Type B pancreatic cell (in vitro differentiated cells): ENCODE measurements around the gene ANKRD17. TPM values are rescaled to one million over a fixed set of nuclear protein-coding genes. Genes with fewer than 3 reads are reported as not detected.
"Not testable (repeated sequence)": the region's sequence is repeated elsewhere in the genome, so short reads cannot be mapped to it uniquely, and the experiment has no call there.

Experiments used
- DNase-seq: peaks from one replicate; pipeline ENCODE4 v3.0.0; 2021; ENCODE audit warnings: mixed read lengths; ENCODE audit not compliant: unreplicated experiment; ENCODE audit errors: extremely low spot score
- H3K27ac Mint-ChIP-seq: 2 replicates; pipeline ENCODE4 v1.8.0; 2021; ENCODE audit warnings: mild to moderate bottlenecking, mixed read lengths
- H3K27me3 Mint-ChIP-seq: 2 replicates; pipeline ENCODE4 v1.8.0; 2021; ENCODE audit warnings: mixed read lengths
- H3K36me3 Mint-ChIP-seq: 2 replicates; pipeline ENCODE4 v1.8.0; 2021; ENCODE audit warnings: mixed read lengths
- H3K4me1 Mint-ChIP-seq: one replicate; pipeline ENCODE4 v1.8.0; 2021; ENCODE audit warnings: mixed read lengths; ENCODE audit not compliant: unreplicated experiment
- H3K4me3 Mint-ChIP-seq: 2 replicates; pipeline ENCODE4 v1.8.0; 2021; ENCODE audit warnings: mild to moderate bottlenecking, mixed read lengths
- H3K9me3 Mint-ChIP-seq: 2 replicates; pipeline ENCODE4 v1.8.0; 2021; ENCODE audit warnings: mixed read lengths
- long read RNA-seq: library from polyadenylated mRNA; unstranded; transcript quantifications from one replicate; pipeline ENCODE4 v2.0.0, GENCODE V29; 2020
- total RNA-seq: library from RNA; stranded (reverse); gene quantifications from 2 replicates; pipeline ENCODE4 v1.2.1, GENCODE V29; 2021; ENCODE audit warnings: low replicate concordance
- TF ChIP-seq, protein P1 (sequence below): fragments of 200-600 bp; sonication (generic); conservative IDR thresholded peaks from 2 replicates; pipeline ENCODE4 v1.5.0; 2021; ENCODE audit warnings: antibody characterized with exemption, mild to moderate bottlenecking

The ANKRD17 gene, protein sequence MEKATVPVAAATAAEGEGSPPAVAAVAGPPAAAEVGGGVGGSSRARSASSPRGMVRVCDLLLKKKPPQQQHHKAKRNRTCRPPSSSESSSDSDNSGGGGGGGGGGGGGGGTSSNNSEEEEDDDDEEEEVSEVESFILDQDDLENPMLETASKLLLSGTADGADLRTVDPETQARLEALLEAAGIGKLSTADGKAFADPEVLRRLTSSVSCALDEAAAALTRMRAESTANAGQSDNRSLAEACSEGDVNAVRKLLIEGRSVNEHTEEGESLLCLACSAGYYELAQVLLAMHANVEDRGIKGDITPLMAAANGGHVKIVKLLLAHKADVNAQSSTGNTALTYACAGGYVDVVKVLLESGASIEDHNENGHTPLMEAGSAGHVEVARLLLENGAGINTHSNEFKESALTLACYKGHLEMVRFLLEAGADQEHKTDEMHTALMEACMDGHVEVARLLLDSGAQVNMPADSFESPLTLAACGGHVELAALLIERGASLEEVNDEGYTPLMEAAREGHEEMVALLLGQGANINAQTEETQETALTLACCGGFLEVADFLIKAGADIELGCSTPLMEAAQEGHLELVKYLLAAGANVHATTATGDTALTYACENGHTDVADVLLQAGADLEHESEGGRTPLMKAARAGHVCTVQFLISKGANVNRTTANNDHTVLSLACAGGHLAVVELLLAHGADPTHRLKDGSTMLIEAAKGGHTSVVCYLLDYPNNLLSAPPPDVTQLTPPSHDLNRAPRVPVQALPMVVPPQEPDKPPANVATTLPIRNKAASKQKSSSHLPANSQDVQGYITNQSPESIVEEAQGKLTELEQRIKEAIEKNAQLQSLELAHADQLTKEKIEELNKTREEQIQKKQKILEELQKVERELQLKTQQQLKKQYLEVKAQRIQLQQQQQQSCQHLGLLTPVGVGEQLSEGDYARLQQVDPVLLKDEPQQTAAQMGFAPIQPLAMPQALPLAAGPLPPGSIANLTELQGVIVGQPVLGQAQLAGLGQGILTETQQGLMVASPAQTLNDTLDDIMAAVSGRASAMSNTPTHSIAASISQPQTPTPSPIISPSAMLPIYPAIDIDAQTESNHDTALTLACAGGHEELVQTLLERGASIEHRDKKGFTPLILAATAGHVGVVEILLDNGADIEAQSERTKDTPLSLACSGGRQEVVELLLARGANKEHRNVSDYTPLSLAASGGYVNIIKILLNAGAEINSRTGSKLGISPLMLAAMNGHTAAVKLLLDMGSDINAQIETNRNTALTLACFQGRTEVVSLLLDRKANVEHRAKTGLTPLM (N-terminal part only)
- total RNA-seq = 76.5 and 77.7 TPM in 2 replicates
- long read RNA-seq, partial matches to known transcripts = 161 of 185 reads
- long read RNA-seq, other reads (novel, unspliced or antisense) = 24 of 185 reads

DNA sequence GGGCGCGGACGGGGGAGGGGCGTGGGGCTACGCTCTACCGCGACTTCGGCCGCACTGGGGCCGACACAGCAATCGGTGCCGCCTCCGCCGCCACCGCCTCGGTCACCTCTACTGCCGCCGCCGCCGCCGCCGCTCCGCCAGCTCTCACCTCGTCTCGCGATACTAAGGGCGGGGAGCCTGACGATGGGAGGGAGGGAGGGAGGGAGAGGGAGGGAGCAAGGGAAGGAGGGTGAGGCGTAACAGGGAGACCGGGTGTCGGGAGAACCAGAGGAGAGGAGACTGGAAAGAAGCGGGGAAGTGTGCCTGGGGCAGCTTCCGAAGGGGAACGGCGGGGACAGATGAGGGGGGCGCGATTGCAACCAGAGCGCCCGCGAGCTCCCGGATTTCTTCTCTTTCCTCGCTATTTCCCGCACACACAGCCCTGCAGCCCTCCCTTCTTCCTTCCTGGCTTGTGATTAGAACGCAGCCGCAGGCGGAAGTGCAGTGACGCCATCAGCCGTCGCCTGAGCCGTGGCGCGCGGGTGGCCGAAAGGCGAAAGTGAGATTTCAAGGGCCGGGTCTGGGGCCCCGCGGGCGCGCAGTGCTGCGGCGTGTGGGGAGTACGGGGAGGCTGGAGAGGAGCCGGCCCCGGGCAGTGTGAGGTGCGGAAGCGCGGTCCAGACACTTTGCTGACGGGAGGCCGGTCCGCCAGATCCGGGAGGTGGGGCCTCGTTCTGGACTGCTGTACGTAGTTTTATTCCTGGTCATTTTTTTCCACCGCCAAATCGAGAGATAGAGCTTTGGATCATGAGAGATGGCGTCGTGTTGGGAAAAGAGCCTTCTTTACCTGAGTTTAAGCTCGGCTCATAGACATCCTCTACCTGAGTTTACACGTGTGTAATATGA, at the start of gene ANKRD17:
TSS of gene ANKRD17 (minus strand) at position 113 of the 885 bp plus-strand sequence. CDS start 130 bp downstream, outside the sequence.
- TF ChIP-seq, protein P1, sequence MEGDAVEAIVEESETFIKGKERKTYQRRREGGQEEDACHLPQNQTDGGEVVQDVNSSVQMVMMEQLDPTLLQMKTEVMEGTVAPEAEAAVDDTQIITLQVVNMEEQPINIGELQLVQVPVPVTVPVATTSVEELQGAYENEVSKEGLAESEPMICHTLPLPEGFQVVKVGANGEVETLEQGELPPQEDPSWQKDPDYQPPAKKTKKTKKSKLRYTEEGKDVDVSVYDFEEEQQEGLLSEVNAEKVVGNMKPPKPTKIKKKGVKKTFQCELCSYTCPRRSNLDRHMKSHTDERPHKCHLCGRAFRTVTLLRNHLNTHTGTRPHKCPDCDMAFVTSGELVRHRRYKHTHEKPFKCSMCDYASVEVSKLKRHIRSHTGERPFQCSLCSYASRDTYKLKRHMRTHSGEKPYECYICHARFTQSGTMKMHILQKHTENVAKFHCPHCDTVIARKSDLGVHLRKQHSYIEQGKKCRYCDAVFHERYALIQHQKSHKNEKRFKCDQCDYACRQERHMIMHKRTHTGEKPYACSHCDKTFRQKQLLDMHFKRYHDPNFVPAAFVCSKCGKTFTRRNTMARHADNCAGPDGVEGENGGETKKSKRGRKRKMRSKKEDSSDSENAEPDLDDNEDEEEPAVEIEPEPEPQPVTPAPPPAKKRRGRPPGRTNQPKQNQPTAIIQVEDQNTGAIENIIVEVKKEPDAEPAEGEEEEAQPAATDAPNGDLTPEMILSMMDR = peak; percentile 37
- Mint-ChIP-seq H3K36me3 (peaks cover 10% of the 10 kb centered on the region), H3K9me3 (no peaks in the 10 kb centered on the region), H3K27ac (peak within 1 kb of the TSS; percentile 95), H3K4me3 (peak within 1 kb of the TSS; percentile 98), H3K4me1 (peaks cover 24% of the 10 kb centered on the region), H3K27me3 (no peaks in the 10 kb centered on the region)
- DNase-seq = peak; percentile 96

GRCh38 chr4:73308286-73308685, 49.7 kb upstream of the ANKRD17 start:
- no peak for DNase-seq
- Mint-ChIP-seq H3K36me3 (peaks cover 4% of the 10 kb centered on the region), H3K9me3 (peaks cover 4% of the 10 kb centered on the region), H3K27me3 (no peaks in the 10 kb centered on the region), H3K4me1 (peaks cover 5% of the 10 kb centered on the region), H3K27ac (no peak overlapping the region), H3K4me3 (no peak overlapping the region)
- TF ChIP-seq, protein P1 = peak; percentile 29

- Mint-ChIP-seq H3K27me3 (no peaks in the 10 kb centered on the region), H3K36me3 (peaks cover 4% of the 10 kb centered on the region), H3K9me3 (peaks cover 4% of the 10 kb centered on the region), H3K4me1 (peaks cover 5% of the 10 kb centered on the region), H3K4me3 (peak overlapping the region; percentile 32), H3K27ac (peak overlapping the region; percentile 7)
- DNase-seq = no peak
- TF ChIP-seq, protein P1 = no peak
These were observed 45.1 kb upstream of the ANKRD17 start for GRCh38 chr4:73303711-73304110.

DNA sequence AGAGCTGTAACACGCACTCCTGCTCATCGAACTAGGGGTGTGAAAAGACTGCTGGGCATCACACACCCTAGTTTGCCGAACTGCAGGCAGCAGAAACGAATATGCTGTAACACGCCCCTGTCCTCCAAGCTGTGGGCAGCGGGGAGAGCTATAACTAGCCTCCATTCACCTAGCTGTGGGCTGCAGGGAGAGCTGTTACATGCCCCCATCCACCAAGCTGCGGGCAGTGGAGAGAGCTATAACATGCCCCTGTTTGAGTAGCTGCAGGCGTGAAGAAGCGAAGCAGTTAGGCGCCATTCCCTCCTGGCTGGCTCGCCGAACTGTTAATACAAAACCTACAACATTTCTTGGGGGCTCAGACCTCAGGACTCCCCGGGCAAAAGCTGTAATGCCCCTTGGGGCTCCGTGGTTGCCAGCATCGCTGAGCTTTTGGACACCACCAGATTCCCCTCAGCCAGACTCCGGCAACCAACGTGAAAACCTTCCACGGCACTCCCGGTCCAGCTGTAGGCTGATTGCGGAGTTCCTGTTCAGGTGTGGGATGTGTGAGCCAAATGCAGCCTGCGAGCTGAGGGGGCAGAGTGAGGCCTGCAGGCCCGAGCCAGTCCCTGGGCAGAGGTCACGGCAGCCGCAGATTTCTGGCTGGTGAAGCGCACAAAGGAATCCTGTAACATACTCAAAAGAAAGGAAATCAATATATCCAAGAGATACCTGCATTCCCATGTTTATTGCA, 41.1 kb upstream of the ANKRD17 start:
- Mint-ChIP-seq H3K4me1 (peaks cover 5% of the 10 kb centered on the region), H3K27me3 (no peaks in the 10 kb centered on the region), H3K4me3 (no peak overlapping the region), H3K9me3 (peaks cover 4% of the 10 kb centered on the region), H3K27ac (no peak overlapping the region), H3K36me3 (peaks cover 4% of the 10 kb centered on the region)
- DNase-seq = no peak
- TF ChIP-seq, protein P1 = no peak

DNA sequence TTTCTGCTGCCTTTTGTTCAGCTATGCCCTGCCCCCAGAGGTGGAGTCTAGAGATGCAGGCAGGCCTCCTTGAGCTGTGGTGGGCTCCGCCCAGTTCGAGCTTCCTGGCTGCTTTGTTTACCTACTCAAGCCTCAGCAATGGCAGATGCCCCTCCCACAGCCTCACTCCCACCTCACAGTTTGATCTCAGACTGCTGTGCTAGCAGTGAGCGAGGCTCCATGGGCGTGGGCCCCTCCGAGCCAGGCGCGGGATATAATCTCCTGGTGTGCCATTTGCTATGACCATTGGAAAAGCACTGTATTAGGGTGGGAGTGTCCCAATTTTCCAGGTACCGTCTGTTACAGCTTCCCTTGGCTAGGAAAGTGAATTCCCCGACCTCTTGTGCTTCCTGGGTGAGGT, 34.1 kb upstream of the ANKRD17 start:
- not testable (repeated sequence) for H3K4me1 Mint-ChIP-seq, H3K27ac Mint-ChIP-seq, DNase-seq, H3K36me3 Mint-ChIP-seq, H3K27me3 Mint-ChIP-seq, H3K4me3 Mint-ChIP-seq
- peaks cover 17% of the 10 kb centered on the region for H3K9me3 Mint-ChIP-seq
